ENCODE results near the gene SLIT1. TPM values are rescaled to one million over a fixed set of nuclear protein-coding genes. Genes with fewer than 3 reads are reported as not detected.
"Not testable (repeated sequence)": the region's sequence is repeated elsewhere in the genome, so short reads cannot be mapped to it uniquely, and the experiment has no call there.

Gene SLIT1
- total RNA-seq, 1 donor from 2014 or later = 0.40 TPM

GRCh38 chr10:97090035-97090434, 95.7 kb downstream of the SLIT1 start:
- H3K27ac Mint-ChIP-seq = no peak overlapping the region

GRCh38 chr10:97089209-97089870, 96.4 kb downstream of the SLIT1 start:
- no peaks in the 10 kb centered on the region for H3K9me3 Mint-ChIP-seq
- no peak overlapping the region for H3K27ac Mint-ChIP-seq
- DNase-seq (ENCODE audit: low spot score in 2 of 2, unreplicated experiment in 2 of 2) = no peak
- H3K4me3 Mint-ChIP-seq = no peak overlapping the region
- H3K4me1 Mint-ChIP-seq = peaks cover 3% of the 10 kb centered on the region
- peaks cover 70% of the 10 kb centered on the region for H3K27me3 Mint-ChIP-seq (ENCODE audit: low read depth)
- no peak for TF ChIP-seq CTCF (IDR thresholded peaks at IDR 0.05; ENCODE audit: unreplicated experiment)
- no peaks in the 10 kb centered on the region for H3K36me3 Mint-ChIP-seq

More at GRCh38 chr10:97090035-97090434, 95.7 kb downstream of the SLIT1 start:
- Mint-ChIP-seq H3K36me3 (no peaks in the 10 kb centered on the region), H3K9me3 (no peaks in the 10 kb centered on the region), H3K4me1 (peaks cover 3% of the 10 kb centered on the region), H3K27me3 (ENCODE audit: low read depth) (peaks cover 67% of the 10 kb centered on the region), H3K4me3 (no peak overlapping the region)
- DNase-seq (ENCODE audit: low spot score in 2 of 2, unreplicated experiment in 2 of 2) = no peak
- TF ChIP-seq CTCF (IDR thresholded peaks at IDR 0.05; ENCODE audit: unreplicated experiment) = no peak

- Mint-ChIP-seq H3K27ac (no peak overlapping the region), H3K9me3 (no peaks in the 10 kb centered on the region), H3K36me3 (no peaks in the 10 kb centered on the region), H3K4me3 (no peak overlapping the region), H3K4me1 (peaks cover 3% of the 10 kb centered on the region), H3K27me3 (ENCODE audit: low read depth) (peaks cover 75% of the 10 kb centered on the region)
- DNase-seq (ENCODE audit: low spot score in 2 of 2, unreplicated experiment in 2 of 2) = no peak
- TF ChIP-seq CTCF (IDR thresholded peaks at IDR 0.05; ENCODE audit: unreplicated experiment) = no peak
These were observed 98.5 kb downstream of the SLIT1 start for GRCh38 chr10:97087296-97087695.

GRCh38 chr10:97086530-97086929, 99.2 kb downstream of the SLIT1 start:
- Mint-ChIP-seq H3K27ac (no peak overlapping the region), H3K27me3 (ENCODE audit: low read depth) (peaks cover 73% of the 10 kb centered on the region), H3K36me3 (no peaks in the 10 kb centered on the region), H3K4me1 (peaks cover 3% of the 10 kb centered on the region), H3K4me3 (no peak overlapping the region), H3K9me3 (no peaks in the 10 kb centered on the region)
- no peak for DNase-seq (ENCODE audit: low spot score in 2 of 2, unreplicated experiment in 2 of 2)
- no peak for TF ChIP-seq CTCF (IDR thresholded peaks at IDR 0.05; ENCODE audit: unreplicated experiment)

- Mint-ChIP-seq H3K9me3 (no peaks in the 10 kb centered on the region), H3K36me3 (no peaks in the 10 kb centered on the region), H3K4me1 (no peaks in the 10 kb centered on the region), H3K27me3 (ENCODE audit: low read depth) (peaks cover 70% of the 10 kb centered on the region), H3K27ac (no peak overlapping the region), H3K4me3 (no peak overlapping the region)
- TF ChIP-seq CTCF (IDR thresholded peaks at IDR 0.05; ENCODE audit: unreplicated experiment) = no peak
- no peak for DNase-seq (ENCODE audit: low spot score in 2 of 2, unreplicated experiment in 2 of 2)
These were observed 102.4 kb downstream of the SLIT1 start for GRCh38 chr10:97083228-97083829.

GRCh38 chr10:97082575-97082974, 103.2 kb downstream of the SLIT1 start:
- not testable (repeated sequence) for H3K27ac Mint-ChIP-seq; H3K4me1 Mint-ChIP-seq; H3K9me3 Mint-ChIP-seq; H3K36me3 Mint-ChIP-seq; H3K4me3 Mint-ChIP-seq; DNase-seq (ENCODE audit: low spot score in 2 of 2, unreplicated experiment in 2 of 2)
- H3K27me3 Mint-ChIP-seq (ENCODE audit: low read depth) = peaks cover 71% of the 10 kb centered on the region

All from mesothelial cell of epicardium (in vitro differentiated cells).